OCI-LY7 (cell line): ENCODE measurements around the gene AAK1.

Experiments
- EZH2phosphoT487 ChIP-seq: fragments of 200-600 bp; sonication (generic); IDR thresholded peaks from 2 replicates; pipeline ENCODE4 v1.6.1; 2018; ENCODE audit warnings: low read depth, borderline replicate concordance, mild to moderate bottlenecking, mixed run types, antibody characterized with exemption, low read length, moderate library complexity, mixed read lengths
- TF ChIP-seq, protein P1 (sequence below): fragments of 200-600 bp; sonication (generic); conservative IDR thresholded peaks from 2 replicates; pipeline ENCODE4 v1.5.1; 2014; ENCODE audit warnings: mild to moderate bottlenecking, antibody characterized with exemption, low read length, moderate library complexity, mixed read lengths

DNA sequence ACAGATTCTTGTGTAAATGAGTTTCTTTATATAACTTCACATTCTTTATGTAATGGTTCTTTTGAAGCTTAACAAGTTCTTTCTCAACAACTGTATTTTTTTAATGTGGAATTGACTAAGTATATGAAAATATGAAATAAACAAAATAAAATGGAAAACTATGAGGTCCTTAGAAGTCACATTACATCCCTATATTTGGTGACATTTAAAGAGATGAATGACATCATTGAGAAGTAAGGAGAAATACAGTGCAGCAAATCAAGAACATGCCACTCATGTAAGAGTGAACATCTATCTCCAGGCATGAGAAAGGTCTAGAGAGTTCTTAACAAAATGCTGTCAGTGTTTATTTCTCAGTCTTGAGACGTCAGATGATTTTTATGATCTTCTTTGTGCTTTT lies 39.0 kb upstream of the AAK1 start:
- TF ChIP-seq, protein P1, sequence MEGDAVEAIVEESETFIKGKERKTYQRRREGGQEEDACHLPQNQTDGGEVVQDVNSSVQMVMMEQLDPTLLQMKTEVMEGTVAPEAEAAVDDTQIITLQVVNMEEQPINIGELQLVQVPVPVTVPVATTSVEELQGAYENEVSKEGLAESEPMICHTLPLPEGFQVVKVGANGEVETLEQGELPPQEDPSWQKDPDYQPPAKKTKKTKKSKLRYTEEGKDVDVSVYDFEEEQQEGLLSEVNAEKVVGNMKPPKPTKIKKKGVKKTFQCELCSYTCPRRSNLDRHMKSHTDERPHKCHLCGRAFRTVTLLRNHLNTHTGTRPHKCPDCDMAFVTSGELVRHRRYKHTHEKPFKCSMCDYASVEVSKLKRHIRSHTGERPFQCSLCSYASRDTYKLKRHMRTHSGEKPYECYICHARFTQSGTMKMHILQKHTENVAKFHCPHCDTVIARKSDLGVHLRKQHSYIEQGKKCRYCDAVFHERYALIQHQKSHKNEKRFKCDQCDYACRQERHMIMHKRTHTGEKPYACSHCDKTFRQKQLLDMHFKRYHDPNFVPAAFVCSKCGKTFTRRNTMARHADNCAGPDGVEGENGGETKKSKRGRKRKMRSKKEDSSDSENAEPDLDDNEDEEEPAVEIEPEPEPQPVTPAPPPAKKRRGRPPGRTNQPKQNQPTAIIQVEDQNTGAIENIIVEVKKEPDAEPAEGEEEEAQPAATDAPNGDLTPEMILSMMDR: no peak
- no peak for TF ChIP-seq EZH2phosphoT487
